ENCODE results near the gene CSRNP2. TPM values are rescaled to one million over a fixed set of nuclear protein-coding genes. Genes with fewer than 3 reads are reported as not detected.

Gene CSRNP2
- total RNA-seq, 1 donor from 2014 or later, result 49.0 TPM

DNA sequence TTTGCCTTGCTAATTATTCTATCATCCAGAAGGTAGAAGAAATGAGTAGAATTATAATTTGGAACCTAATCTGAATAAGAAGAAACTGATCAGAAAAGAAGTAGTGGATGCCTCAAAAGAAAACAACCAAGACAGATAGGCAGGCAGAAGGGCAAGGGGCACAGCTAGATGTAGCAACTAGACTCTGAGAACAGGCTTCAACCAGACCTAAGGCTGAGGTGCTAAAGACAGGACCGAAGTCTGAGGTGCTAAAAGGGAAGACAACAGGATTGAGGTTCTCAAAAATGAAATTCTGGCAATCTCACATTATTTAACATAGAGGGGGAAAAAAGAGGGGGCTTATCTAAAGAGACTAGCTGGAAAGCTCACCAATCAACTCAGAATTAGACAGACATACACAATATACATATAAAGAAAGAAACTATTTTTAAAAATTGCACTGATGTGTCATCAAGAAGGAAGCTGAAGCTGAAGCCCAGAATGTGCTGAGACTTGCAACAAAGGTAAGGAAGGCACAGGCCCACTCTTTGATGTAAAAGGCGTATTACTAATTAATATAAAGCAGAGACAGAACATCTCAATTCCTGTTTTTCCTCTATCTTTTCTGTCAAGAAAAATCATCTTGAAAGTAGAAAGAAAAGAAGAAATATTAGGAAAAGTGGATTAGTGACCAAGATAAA is 43.8 kb upstream of the CSRNP2 start:
- H3K27me3 Mint-ChIP-seq (ENCODE audit: unreplicated experiment), result no peaks in the 10 kb centered on the region
- TF ChIP-seq, protein P1, sequence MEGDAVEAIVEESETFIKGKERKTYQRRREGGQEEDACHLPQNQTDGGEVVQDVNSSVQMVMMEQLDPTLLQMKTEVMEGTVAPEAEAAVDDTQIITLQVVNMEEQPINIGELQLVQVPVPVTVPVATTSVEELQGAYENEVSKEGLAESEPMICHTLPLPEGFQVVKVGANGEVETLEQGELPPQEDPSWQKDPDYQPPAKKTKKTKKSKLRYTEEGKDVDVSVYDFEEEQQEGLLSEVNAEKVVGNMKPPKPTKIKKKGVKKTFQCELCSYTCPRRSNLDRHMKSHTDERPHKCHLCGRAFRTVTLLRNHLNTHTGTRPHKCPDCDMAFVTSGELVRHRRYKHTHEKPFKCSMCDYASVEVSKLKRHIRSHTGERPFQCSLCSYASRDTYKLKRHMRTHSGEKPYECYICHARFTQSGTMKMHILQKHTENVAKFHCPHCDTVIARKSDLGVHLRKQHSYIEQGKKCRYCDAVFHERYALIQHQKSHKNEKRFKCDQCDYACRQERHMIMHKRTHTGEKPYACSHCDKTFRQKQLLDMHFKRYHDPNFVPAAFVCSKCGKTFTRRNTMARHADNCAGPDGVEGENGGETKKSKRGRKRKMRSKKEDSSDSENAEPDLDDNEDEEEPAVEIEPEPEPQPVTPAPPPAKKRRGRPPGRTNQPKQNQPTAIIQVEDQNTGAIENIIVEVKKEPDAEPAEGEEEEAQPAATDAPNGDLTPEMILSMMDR (IDR thresholded peaks at IDR 0.05), result no peak
- no peak for DNase-seq (ENCODE audit: extremely low spot score, unreplicated experiment)
- peaks cover 5% of the 10 kb centered on the region for H3K36me3 Mint-ChIP-seq (ENCODE audit: unreplicated experiment)
- H3K27ac Mint-ChIP-seq (ENCODE audit: unreplicated experiment), result no peak overlapping the region
- no peak overlapping the region for H3K4me3 Mint-ChIP-seq (ENCODE audit: unreplicated experiment)
- H3K9me3 Mint-ChIP-seq (ENCODE audit: unreplicated experiment), result no peaks in the 10 kb centered on the region
- peaks cover 9% of the 10 kb centered on the region for H3K4me1 Mint-ChIP-seq (ENCODE audit: unreplicated experiment)

DNA sequence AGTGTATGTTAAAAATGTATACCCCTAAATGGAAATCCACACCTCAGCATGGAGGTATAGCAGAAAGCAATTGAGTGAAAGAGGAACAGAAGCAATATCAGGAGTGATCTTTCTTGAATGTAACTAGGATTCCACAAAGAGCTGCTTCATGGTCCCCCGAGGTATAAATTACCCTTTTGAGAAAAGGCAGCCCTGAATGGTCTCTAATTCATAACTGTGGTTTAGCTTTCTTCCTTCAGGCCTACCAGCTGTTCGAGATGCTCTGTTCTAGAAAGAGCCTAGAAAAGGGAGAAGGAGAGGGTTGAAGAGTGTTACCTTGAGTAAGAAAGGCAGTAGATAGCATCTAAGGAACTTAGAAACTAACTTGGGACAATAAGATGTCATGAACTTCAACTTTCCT is 42.9 kb upstream of the CSRNP2 start:
- DNase-seq (ENCODE audit: extremely low spot score, unreplicated experiment), result no peak
- no peak overlapping the region for H3K4me3 Mint-ChIP-seq (ENCODE audit: unreplicated experiment)
- TF ChIP-seq, protein P1 (IDR thresholded peaks at IDR 0.05), result no peak
- peaks cover 5% of the 10 kb centered on the region for H3K36me3 Mint-ChIP-seq (ENCODE audit: unreplicated experiment)
- no peaks in the 10 kb centered on the region for H3K27me3 Mint-ChIP-seq (ENCODE audit: unreplicated experiment)
- peaks cover 9% of the 10 kb centered on the region for H3K4me1 Mint-ChIP-seq (ENCODE audit: unreplicated experiment)
- no peak overlapping the region for H3K27ac Mint-ChIP-seq (ENCODE audit: unreplicated experiment)
- H3K9me3 Mint-ChIP-seq (ENCODE audit: unreplicated experiment), result no peaks in the 10 kb centered on the region

DNA sequence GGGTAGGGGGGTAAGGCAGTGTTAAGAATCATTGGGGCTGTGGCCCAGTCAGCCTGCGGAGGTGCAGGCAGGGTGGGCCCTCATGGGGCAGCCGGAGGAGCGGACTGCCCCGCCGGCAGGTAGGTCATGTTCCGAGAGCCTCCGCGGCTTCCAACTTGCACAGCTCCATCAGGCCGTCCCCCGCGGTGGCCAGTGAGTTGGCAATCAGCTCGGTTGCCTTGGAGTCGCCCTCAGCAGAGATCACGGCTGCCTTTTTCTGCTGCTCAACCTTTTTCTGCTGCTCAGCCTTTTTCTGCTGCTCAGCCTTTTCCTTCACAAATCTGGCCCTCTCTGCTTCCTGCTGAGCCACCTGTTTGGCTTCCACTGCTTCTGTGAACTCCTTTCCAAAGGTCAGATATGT is 41.1 kb upstream of the CSRNP2 start:
- DNase-seq (ENCODE audit: extremely low spot score, unreplicated experiment), result peak; percentile 68
- H3K27ac Mint-ChIP-seq (ENCODE audit: unreplicated experiment), result no peak overlapping the region
- TF ChIP-seq, protein P1 (IDR thresholded peaks at IDR 0.05), result no peak

DNA sequence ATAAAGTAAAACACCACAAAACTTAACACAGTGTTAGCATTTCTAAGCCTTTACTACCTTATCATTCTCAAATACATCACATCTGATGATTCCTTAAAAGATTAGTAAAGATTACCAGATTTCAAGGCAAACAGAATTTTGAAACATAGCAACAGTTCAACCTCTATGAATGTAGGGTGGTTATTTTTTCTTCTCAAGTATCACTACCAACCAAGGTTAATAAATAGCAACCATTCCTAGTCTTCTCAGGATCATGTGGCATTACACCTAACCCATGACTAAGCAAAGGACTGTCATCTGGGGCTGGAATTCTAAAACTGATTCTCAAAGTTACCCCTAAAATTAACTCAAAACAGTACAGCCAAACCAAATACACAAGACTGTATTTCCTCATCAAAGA is 39.4 kb upstream of the CSRNP2 start:
- TF ChIP-seq, protein P1 (IDR thresholded peaks at IDR 0.05), result no peak
- Mint-ChIP-seq H3K27ac (ENCODE audit: unreplicated experiment) (no peak overlapping the region), H3K36me3 (ENCODE audit: unreplicated experiment) (peaks cover 5% of the 10 kb centered on the region), H3K4me3 (ENCODE audit: unreplicated experiment) (no peak overlapping the region), H3K27me3 (ENCODE audit: unreplicated experiment) (no peaks in the 10 kb centered on the region), H3K4me1 (ENCODE audit: unreplicated experiment) (peaks cover 3% of the 10 kb centered on the region), H3K9me3 (ENCODE audit: unreplicated experiment) (no peaks in the 10 kb centered on the region)
- DNase-seq (ENCODE audit: extremely low spot score, unreplicated experiment), result no peak

More for the DNA sequence above, 41.1 kb upstream of the CSRNP2 start:
- H3K4me3 Mint-ChIP-seq (ENCODE audit: unreplicated experiment), result no peak overlapping the region
- peaks cover 5% of the 10 kb centered on the region for H3K36me3 Mint-ChIP-seq (ENCODE audit: unreplicated experiment)
- peaks cover 9% of the 10 kb centered on the region for H3K4me1 Mint-ChIP-seq (ENCODE audit: unreplicated experiment)
- no peaks in the 10 kb centered on the region for H3K9me3 Mint-ChIP-seq (ENCODE audit: unreplicated experiment)
- H3K27me3 Mint-ChIP-seq (ENCODE audit: unreplicated experiment), result no peaks in the 10 kb centered on the region

DNA sequence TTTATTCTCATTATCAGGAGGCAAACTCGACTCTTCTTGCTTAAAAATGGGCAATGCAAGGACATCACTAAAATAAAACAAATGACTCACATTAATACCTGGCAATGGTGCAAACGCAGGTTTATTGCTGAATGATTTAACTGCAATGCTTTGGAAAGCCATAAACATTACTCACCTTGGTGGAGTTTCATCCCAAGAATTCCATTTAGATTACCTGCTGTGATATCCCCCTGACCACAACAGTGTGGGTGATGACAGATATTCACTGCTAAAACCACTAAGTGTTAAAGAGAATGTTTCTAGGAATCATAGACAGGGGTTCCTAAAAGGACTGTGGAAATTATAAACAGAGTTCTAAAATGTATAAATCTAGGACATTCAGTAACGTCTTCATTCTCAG is 35.3 kb upstream of the CSRNP2 start:
- peaks cover 9% of the 10 kb centered on the region for H3K36me3 Mint-ChIP-seq (ENCODE audit: unreplicated experiment)

More for the DNA sequence above, 35.3 kb upstream of the CSRNP2 start:
- Mint-ChIP-seq H3K9me3 (ENCODE audit: unreplicated experiment) (no peaks in the 10 kb centered on the region), H3K4me1 (ENCODE audit: unreplicated experiment) (no peaks in the 10 kb centered on the region), H3K4me3 (ENCODE audit: unreplicated experiment) (no peak overlapping the region), H3K27me3 (ENCODE audit: unreplicated experiment) (no peaks in the 10 kb centered on the region), H3K27ac (ENCODE audit: unreplicated experiment) (no peak overlapping the region)
- TF ChIP-seq, protein P1 (IDR thresholded peaks at IDR 0.05), result no peak
- no peak for DNase-seq (ENCODE audit: extremely low spot score, unreplicated experiment)

Measured in osteocyte (in vitro differentiated cells).